Aorta (tissue), 5 donors: ENCODE results near the gene ZSCAN23. TPM values are rescaled to one million over a fixed set of nuclear protein-coding genes. Genes with fewer than 3 reads are reported as not detected.

ENCODE experiments used
- ATAC-seq: fragments of 200-7000 bp; cut with Tn5 transposase; one replicate; pipeline ENCODE4 v1.9.1; 2022; ENCODE audit warnings: moderate library complexity; ENCODE audit not compliant: low FRiP score
- DNase-seq, 2 donors: peaks; one replicate each; pipeline ENCODE4 v3.0.0-alpha.2; 2020
- H3K27ac ChIP-seq, 2 donors: one replicate each; pipeline ENCODE4 v1.5.1; 2013; ENCODE audit warnings: low read length in 2 of 2, mild to moderate bottlenecking in 2 of 2, moderate library complexity in 2 of 2, control low read depth in 1 of 2, inconsistent platforms in 1 of 2, low read depth in 1 of 2
- H3K27me3 ChIP-seq, 2 donors: one replicate each; pipeline ENCODE4 v1.6.1; 2013; ENCODE audit warnings: control low read depth in 1 of 2, low read length in 1 of 2, mild to moderate bottlenecking in 1 of 2, moderate library complexity in 1 of 2; ENCODE audit not compliant: insufficient read depth in 2 of 2, control insufficient read depth in 1 of 2
- H3K36me3 ChIP-seq, 2 donors: one replicate each; pipeline ENCODE4 v1.6.1; 2013; ENCODE audit warnings: control low read depth in 1 of 2, low read length in 1 of 2, mild to moderate bottlenecking in 1 of 2; ENCODE audit not compliant: insufficient read depth in 2 of 2, control insufficient read depth in 1 of 2
- H3K4me1 ChIP-seq, 2 donors: one replicate each; pipeline ENCODE4 v1.6.1; 2013; ENCODE audit warnings: low read length in 2 of 2, control low read depth in 1 of 2, mild to moderate bottlenecking in 1 of 2, moderate library complexity in 1 of 2; ENCODE audit not compliant: insufficient read depth in 2 of 2, control insufficient read depth in 1 of 2
- H3K4me3 ChIP-seq, 2 donors: one replicate each; pipeline ENCODE4 v1.5.1; 2013; ENCODE audit warnings: low read length in 2 of 2, control low read depth in 1 of 2, mild to moderate bottlenecking in 1 of 2
- H3K9me3 ChIP-seq: one replicate; pipeline ENCODE4 v1.6.1; 2013; ENCODE audit warnings: mild to moderate bottlenecking, low read length; ENCODE audit not compliant: control insufficient read depth
- WGBS, 2 donors: extraction: QIAGEN DNeasy Blood & Tissue Kit; methylation state at CpG; one replicate each; pipeline ENCODE4 v1.1.7; 2013; 5-methylcytosine and 5-hydroxymethylcytosine counted together
- intact Hi-C, 2 donors: fragments of 100-400 bp; cut with DNase I; formaldehyde crosslinking; loops; one replicate each; pipeline versions ENCODE4 v1.14.2 to v1.15.0; 2022
- long read RNA-seq, 2 donors: library from polyadenylated mRNA; unstranded; transcript quantifications; one replicate each; pipeline ENCODE4 v2.0.0, GENCODE V29; 2020 to 2021
- polyA plus RNA-seq, 2 donors: library from polyadenylated mRNA; stranded (reverse); fragments of 200-250 nt; gene quantifications; one replicate each; pipeline ENCODE4 v1.2.3, GENCODE V29; 2013
- total RNA-seq, 2 donors: library from RNA; stranded (reverse); fragmentation: NEBNext Ultra II Directional; extraction: Animal tissue kit (Norgen Biotek cat#: 25700); gene quantifications; one replicate each; pipeline ENCODE4 v1.2.1, GENCODE V29; 2021
- donor health status: healthy with polysubstance abuse.
- donor health status: Bipolar disorder and iron deficiency.
- donor health status: DM: no; HTN: no; CAD: no.
- donor health status: DM: no; HTN: no; CAD: no.
- donor health status: DM: yes; HTN: yes; CAD: no.

The ZSCAN23 gene
- total RNA-seq (1 to 10 TPM; 2.9 to 4.5 TPM), polyA plus RNA-seq (1 to 10 TPM in 1 of 2 donors, under 1 TPM in 1; 0.82 to 1.5 TPM)
- long read RNA-seq, donor 1, partial matches to known transcripts: 0 of 1 reads
- long read RNA-seq, donor 1, other reads (novel, unspliced or antisense): 1 of 1 reads
- long read RNA-seq, donor 2: 0 reads

GRCh38 chr6:28443112-28443773 is at the start of gene ZSCAN23:
Gene ZSCAN23, minus strand, starts transcription at chr6:28443491. Its CDS starts 7,225 bp downstream, at chr6:28436266.
- peak within 1 kb of the TSS; percentile 58 to 75 for H3K4me3 ChIP-seq
- WGBS, 2 donors: 0 to 1% methylated on average over 32 of the region's 32 CpGs
- H3K9me3 ChIP-seq: no peaks in the 10 kb centered on the region
- intact Hi-C loops: no loop called here
- no peaks in the 10 kb centered on the region for H3K4me1 ChIP-seq
- ATAC-seq: peak; percentile 89
- H3K27me3 ChIP-seq: no peaks in the 10 kb centered on the region
- peak; percentile 79 to 92 for DNase-seq
- no peaks in the 10 kb centered on the region for H3K36me3 ChIP-seq
- no peak within 1 kb of the TSS for H3K27ac ChIP-seq

- Histone ChIP-seq H3K4me3 (no peak overlapping the region), H3K27ac (no peak overlapping the region), H3K36me3 (no peaks in the 10 kb centered on the region), H3K27me3 (no peaks in the 10 kb centered on the region), H3K4me1 (no peaks in the 10 kb centered on the region), H3K9me3 (peaks cover 4% of the 10 kb centered on the region)
- DNase-seq (no peak), ATAC-seq (no peak)
- 32 to 36% methylated on average over 3 of the region's 3 CpGs for whole genome bisulfite sequencing, 2 donors
- intact Hi-C loops: no loop called here
Observed at GRCh38 chr6:28491984-28492317, 48.7 kb upstream of the ZSCAN23 start.

DNA sequence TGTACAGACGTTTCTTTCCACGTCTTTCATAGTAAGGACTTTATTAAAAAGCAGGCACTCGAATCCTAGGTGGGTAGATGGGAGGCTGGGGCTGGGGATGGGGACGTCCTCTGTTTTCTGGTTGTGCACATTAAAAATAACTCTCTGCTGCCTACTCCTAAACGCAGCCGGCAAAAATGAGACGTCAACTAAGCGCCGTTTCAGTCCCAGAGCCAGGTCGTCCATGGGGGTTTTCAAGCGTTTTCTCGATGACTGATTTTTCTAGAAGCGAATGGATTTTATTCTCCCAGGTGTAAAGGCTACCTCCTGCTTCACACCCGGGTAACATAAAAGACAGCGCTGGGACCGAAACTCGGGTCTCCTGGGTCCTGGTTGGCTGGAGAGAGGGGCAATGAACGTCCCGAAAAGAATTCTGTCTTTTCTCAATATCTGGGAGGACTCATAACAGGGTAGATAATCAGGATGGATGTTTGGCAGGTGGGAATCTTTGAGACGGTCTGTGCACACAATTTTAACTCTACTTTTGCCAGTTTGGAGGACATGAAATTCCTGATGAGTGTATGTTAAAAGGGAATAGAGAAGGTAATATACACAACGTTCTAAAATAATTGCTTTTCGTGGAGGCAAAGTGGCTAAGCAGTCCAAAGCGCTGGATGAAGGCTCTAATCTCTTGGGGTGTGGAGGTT is 47.1 kb upstream of the ZSCAN23 start:
- no peaks in the 10 kb centered on the region for H3K36me3 ChIP-seq
- peaks cover 0 to 2% of the 10 kb centered on the region in 2 donors for H3K27me3 ChIP-seq
- DNase-seq: no peak
- no peak overlapping the region for H3K4me3 ChIP-seq
- peak; percentile 51 for ATAC-seq
- H3K27ac ChIP-seq: no peak overlapping the region
- intact Hi-C loops: no loop called here
- WGBS, 2 donors: 8% methylated on average over 23 of the region's 23 CpGs
- H3K9me3 ChIP-seq: peaks cover 4% of the 10 kb centered on the region
- H3K4me1 ChIP-seq: no peaks in the 10 kb centered on the region

DNA sequence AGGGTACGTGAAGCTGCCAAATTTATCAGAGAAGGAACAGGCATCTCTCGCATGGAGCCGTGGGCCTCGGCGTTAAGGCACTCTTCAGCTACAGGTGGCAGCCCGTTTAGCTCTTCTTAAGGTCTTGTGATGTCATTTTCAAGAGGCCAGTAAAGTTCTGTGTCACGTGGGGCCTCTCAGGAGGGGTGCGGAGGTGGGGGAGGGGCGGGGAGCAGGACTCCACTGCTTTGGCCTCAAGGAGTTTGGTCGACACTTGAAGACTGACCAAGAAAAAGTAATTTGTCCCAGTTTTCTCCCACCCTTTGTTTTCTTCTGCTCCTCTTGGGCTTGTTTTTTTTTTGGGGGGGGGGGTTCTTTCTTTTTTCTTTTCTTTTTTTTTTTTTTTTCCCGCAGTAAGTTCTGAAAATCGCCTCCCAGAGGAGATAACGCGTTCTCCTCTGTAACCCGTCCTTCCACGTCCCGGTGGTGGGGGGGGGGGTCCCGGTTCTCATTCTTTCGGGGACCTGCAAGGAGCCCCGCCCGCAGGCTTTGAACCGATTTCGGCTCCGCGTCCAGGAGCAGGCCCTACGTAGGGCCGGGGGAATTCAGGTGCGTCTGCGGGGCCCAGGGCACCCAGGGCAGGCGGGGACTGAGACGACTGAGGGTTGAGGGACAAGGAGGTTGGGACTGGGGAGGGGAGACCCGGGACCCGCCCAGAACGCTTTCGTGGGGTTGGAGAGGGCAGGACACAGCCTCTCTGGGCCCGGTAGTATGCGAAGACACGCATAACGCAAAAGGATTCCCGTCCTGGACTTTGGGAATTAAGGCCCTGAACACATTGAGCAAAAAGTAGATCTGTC is 46.3 kb upstream of the ZSCAN23 start:
- no peak overlapping the region for H3K4me3 ChIP-seq
- no peak overlapping the region for H3K27ac ChIP-seq
- no peak for DNase-seq
- H3K27me3 ChIP-seq: peaks cover 0 to 2% of the 10 kb centered on the region in 2 donors
- WGBS, 2 donors: 3 to 4% methylated on average over 40 of the region's 40 CpGs
- ATAC-seq: peak; percentile 83
- H3K4me1 ChIP-seq: no peaks in the 10 kb centered on the region
- intact Hi-C loops: no loop called here
- H3K9me3 ChIP-seq: peaks cover 4% of the 10 kb centered on the region
- H3K36me3 ChIP-seq: no peaks in the 10 kb centered on the region

DNA sequence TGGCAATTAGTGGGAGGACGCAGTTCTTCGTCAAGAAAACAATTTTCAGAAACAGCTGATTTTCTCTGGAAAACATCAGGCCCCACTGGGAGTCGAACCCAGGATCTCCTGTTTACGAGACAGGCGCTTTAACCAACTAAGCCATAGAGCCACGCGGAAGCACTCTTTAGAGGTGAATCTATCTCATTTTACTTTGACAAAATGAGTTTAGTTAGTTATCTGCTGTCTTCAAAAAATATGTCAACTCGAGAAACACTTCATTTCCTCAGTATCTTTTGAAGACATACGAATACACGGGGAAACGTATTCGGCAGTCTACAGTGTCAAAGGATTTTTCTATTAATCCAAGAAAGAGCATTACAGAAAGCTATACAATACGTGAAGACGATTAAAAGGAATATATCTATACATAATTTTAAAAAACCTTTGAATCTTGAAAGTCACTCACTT is 45.6 kb upstream of the ZSCAN23 start:
- Histone ChIP-seq H3K9me3 (peaks cover 4% of the 10 kb centered on the region), H3K36me3 (no peaks in the 10 kb centered on the region), H3K27ac (no peak overlapping the region), H3K4me1 (no peaks in the 10 kb centered on the region), H3K27me3 (peaks cover 0 to 2% of the 10 kb centered on the region in 2 donors), H3K4me3 (no peak overlapping the region)
- DNase-seq (no peak), ATAC-seq (no peak)
- 28 to 29% methylated on average over 14 of the region's 14 CpGs for whole genome bisulfite sequencing, 2 donors
- intact Hi-C loops: no loop called here

GRCh38 chr6:28486988-28487742 is 43.9 kb upstream of the ZSCAN23 start:
- intact Hi-C loops: no loop called here
- no peak overlapping the region for H3K27ac ChIP-seq
- H3K9me3 ChIP-seq: peaks cover 4% of the 10 kb centered on the region
- ATAC-seq (no peak), DNase-seq (no peak)
- 47 to 51% methylated on average over 3 of the region's 3 CpGs for WGBS, 2 donors
- no peaks in the 10 kb centered on the region for H3K4me1 ChIP-seq
- no peaks in the 10 kb centered on the region for H3K36me3 ChIP-seq
- H3K4me3 ChIP-seq: no peak overlapping the region
- peaks cover 0 to 2% of the 10 kb centered on the region in 2 donors for H3K27me3 ChIP-seq

DNA sequence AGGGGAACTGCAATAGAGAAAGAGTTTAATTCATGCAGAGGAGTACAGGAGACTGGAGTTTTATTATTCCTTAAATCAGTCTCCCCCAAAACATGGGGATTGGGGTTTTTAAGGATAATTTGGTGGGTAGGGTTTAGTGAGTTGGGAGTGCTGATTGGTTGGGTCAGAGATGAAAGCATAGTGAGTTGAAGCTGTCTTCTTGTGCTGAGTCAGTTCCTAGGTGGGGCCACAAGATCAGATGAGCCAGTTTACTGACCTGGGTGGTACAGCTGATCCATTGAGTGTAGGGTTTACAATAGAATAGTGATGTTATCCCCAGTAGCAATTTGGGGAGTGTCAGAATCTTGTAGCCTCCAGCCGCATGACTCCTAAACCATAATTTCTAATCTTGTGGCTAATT is 43.2 kb upstream of the ZSCAN23 start:
- H3K4me1 ChIP-seq: no peaks in the 10 kb centered on the region
- no peaks in the 10 kb centered on the region for H3K36me3 ChIP-seq
- H3K9me3 ChIP-seq: peaks cover 4% of the 10 kb centered on the region
- H3K27ac ChIP-seq: no peak overlapping the region
- ATAC-seq (no peak), DNase-seq (no peak)
- intact Hi-C loops: no loop called here
- peaks cover 0 to 2% of the 10 kb centered on the region in 2 donors for H3K27me3 ChIP-seq
- no peak overlapping the region for H3K4me3 ChIP-seq
- 87 to 100% methylated on average over 1 of the region's 1 CpG for WGBS, 2 donors

- WGBS, 2 donors: 90 to 91% methylated on average over 3 of the region's 3 CpGs
- peaks cover 0 to 2% of the 10 kb centered on the region in 2 donors for H3K27me3 ChIP-seq
- H3K4me3 ChIP-seq: no peak overlapping the region
- no peaks in the 10 kb centered on the region for H3K36me3 ChIP-seq
- DNase-seq (no peak), ATAC-seq (no peak)
- H3K9me3 ChIP-seq: peaks cover 4% of the 10 kb centered on the region
- intact Hi-C loops: no loop called here
- H3K27ac ChIP-seq: no peak overlapping the region
- no peaks in the 10 kb centered on the region for H3K4me1 ChIP-seq
Observed at GRCh38 chr6:28485482-28485881, 42.2 kb upstream of the ZSCAN23 start.
